ENCODE results near the gene ANXA9.
A peak's percentile ranks its signal among the peaks of the same experiment; 100 is the strongest.

The ANXA9 gene

GRCh38 chr1:150973836-150974579, 8.1 kb upstream of the ANXA9 start:
- H3K4me3 ChIP-seq (ENCODE audit: low read length): peak overlapping the region; percentile 84
- DNase-seq (ENCODE audit: low read depth, low spot score): peak; percentile 22

GRCh38 chr1:150974580-150975478, 7.3 kb upstream of the ANXA9 start, which contains the start of gene CERS2:
Gene CERS2, minus strand, starts transcription at chr1:150974835. Its CDS starts 5,745 bp downstream, at chr1:150969090.
- H3K4me3 ChIP-seq (ENCODE audit: low read length): peak within 1 kb of the TSS; percentile 84
- no peak for DNase-seq (ENCODE audit: low read depth, low spot score)

GRCh38 chr1:150976401-150976821, 5.7 kb upstream of the ANXA9 start:
- no peak for DNase-seq (ENCODE audit: low read depth, low spot score)
- H3K4me3 ChIP-seq (ENCODE audit: low read length): no peak overlapping the region

GRCh38 chr1:150976879-150977694, 5.0 kb upstream of the ANXA9 start:
- H3K4me3 ChIP-seq (ENCODE audit: low read length): peak overlapping the region; percentile 0; the same call in 1 of the 2 replicates
- peak; percentile 41 for DNase-seq (ENCODE audit: low read depth, low spot score)

GRCh38 chr1:150979092-150980056, 2.7 kb upstream of the ANXA9 start:
- no peak overlapping the region for H3K4me3 ChIP-seq (ENCODE audit: low read length)
- DNase-seq (ENCODE audit: low read depth, low spot score): peak; percentile 87

- no peak overlapping the region for H3K4me3 ChIP-seq (ENCODE audit: low read length)
Observed at GRCh38 chr1:150981177-150981804, 801 bp upstream of the ANXA9 start.

GRCh38 chr1:150985179-150985825, 3.2 kb downstream of the ANXA9 start:
- no peak for DNase-seq (ENCODE audit: low read depth, low spot score)
- no peak overlapping the region for H3K4me3 ChIP-seq (ENCODE audit: low read length)

More at GRCh38 chr1:150981177-150981804, 801 bp upstream of the ANXA9 start:
- peak; percentile 45 for DNase-seq (ENCODE audit: low read depth, low spot score)

GRCh38 chr1:150987924-150988323, 5.8 kb downstream of the ANXA9 start:
- no peak overlapping the region for H3K4me3 ChIP-seq (ENCODE audit: low read length)
- DNase-seq (ENCODE audit: low read depth, low spot score): no peak

GRCh38 chr1:150992626-150993025, 10.5 kb downstream of the ANXA9 start:
- no peak overlapping the region for H3K4me3 ChIP-seq (ENCODE audit: low read length)
- no peak for DNase-seq (ENCODE audit: low read depth, low spot score)

GRCh38 chr1:150994248-150994647, 12.2 kb downstream of the ANXA9 start:
- no peak overlapping the region for H3K4me3 ChIP-seq (ENCODE audit: low read length)
- DNase-seq (ENCODE audit: low read depth, low spot score): no peak

- H3K4me3 ChIP-seq (ENCODE audit: low read length): no peak overlapping the region
- no peak for DNase-seq (ENCODE audit: low read depth, low spot score)
Observed at GRCh38 chr1:150995460-150995859, 13.4 kb downstream of the ANXA9 start.

- H3K4me3 ChIP-seq (ENCODE audit: low read length): no peak overlapping the region
- DNase-seq (ENCODE audit: low read depth, low spot score): no peak
Observed at GRCh38 chr1:150995896-150996295, 13.8 kb downstream of the ANXA9 start.

- DNase-seq (ENCODE audit: low read depth, low spot score): no peak
- H3K4me3 ChIP-seq (ENCODE audit: low read length): no peak overlapping the region
Observed at GRCh38 chr1:150997126-150997872, 15.2 kb downstream of the ANXA9 start.

GRCh38 chr1:150997949-150998348, 15.9 kb downstream of the ANXA9 start:
- H3K4me3 ChIP-seq (ENCODE audit: low read length): no peak overlapping the region
- no peak for DNase-seq (ENCODE audit: low read depth, low spot score)

GRCh38 chr1:150999051-150999674, 17.1 kb downstream of the ANXA9 start:
- DNase-seq (ENCODE audit: low read depth, low spot score): no peak
- H3K4me3 ChIP-seq (ENCODE audit: low read length): no peak overlapping the region

- DNase-seq (ENCODE audit: low read depth, low spot score): no peak
- H3K4me3 ChIP-seq (ENCODE audit: low read length): no peak overlapping the region
Observed at GRCh38 chr1:150999926-151000325, 17.8 kb downstream of the ANXA9 start.
